M059J (cell line): ENCODE results near the gene NUCB1. TPM values are rescaled to one million over a fixed set of nuclear protein-coding genes. Genes with fewer than 3 reads are reported as not detected.
"Not testable (repeated sequence)": the region's sequence is repeated elsewhere in the genome, so short reads cannot be mapped to it uniquely, and the experiment has no call there.

Experiments
- DNase-seq: peaks from one replicate; pipeline ENCODE4 v3.0.0-alpha.2; 2012; ENCODE audit warnings: low read depth
- total RNA-seq: library from RNA; depleted of rRNA; stranded (reverse); fragments of >200 nt; shearing (Covaris generic); gene quantifications from 2 replicates; pipeline ENCODE4 v1.2.3, GENCODE V29; 2014

Gene NUCB1
- total RNA-seq, 1 experiment from 2014 or later = 301 TPM

GRCh38 chr19:48874303-48875135 is 25.6 kb upstream of the NUCB1 start:
- peak; percentile 81 for DNase-seq

GRCh38 chr19:48876043-48876981 is 23.8 kb upstream of the NUCB1 start:
- peak; percentile 55 for DNase-seq

- DNase-seq = no peak
Observed at GRCh38 chr19:48877855-48878195, 22.3 kb upstream of the NUCB1 start.

GRCh38 chr19:48878196-48879024 is 21.7 kb upstream of the NUCB1 start:
- peak; percentile 39 for DNase-seq

GRCh38 chr19:48879025-48879637 is 21.0 kb upstream of the NUCB1 start:
- no peak for DNase-seq

- DNase-seq = not testable (repeated sequence)
Observed at GRCh38 chr19:48879696-48880095, 20.4 kb upstream of the NUCB1 start.

- DNase-seq = no peak
Observed at GRCh38 chr19:48881741-48882657, 18.1 kb upstream of the NUCB1 start.

- DNase-seq = no peak
Observed at GRCh38 chr19:48883726-48884125, 16.4 kb upstream of the NUCB1 start.

- DNase-seq = no peak
Observed at GRCh38 chr19:48887861-48888612, 12.1 kb upstream of the NUCB1 start.

- DNase-seq = not testable (repeated sequence)
Observed at GRCh38 chr19:48889496-48889895, 10.6 kb upstream of the NUCB1 start.

GRCh38 chr19:48890551-48890950 is 9.6 kb upstream of the NUCB1 start:
- DNase-seq = no peak

- no peak for DNase-seq
Observed at GRCh38 chr19:48895226-48895625, 4.9 kb upstream of the NUCB1 start.

GRCh38 chr19:48896191-48896720 is 3.9 kb upstream of the NUCB1 start:
- DNase-seq = no peak

- no peak for DNase-seq
Observed at GRCh38 chr19:48897181-48897580, 2.9 kb upstream of the NUCB1 start.

GRCh38 chr19:48899386-48899749 is 744 bp upstream of the NUCB1 start:
- not testable (repeated sequence) for DNase-seq

GRCh38 chr19:48900477-48901406 is 630 bp downstream of the NUCB1 start:
- DNase-seq = peak; percentile 46

GRCh38 chr19:48902291-48902690 is 2.2 kb downstream of the NUCB1 start:
- DNase-seq = not testable (repeated sequence)

- not testable (repeated sequence) for DNase-seq
Observed at GRCh38 chr19:48903788-48904187, 3.7 kb downstream of the NUCB1 start.
